A673 (cell line): ENCODE measurements around the gene TCF25. TPM values are rescaled to one million over a fixed set of nuclear protein-coding genes. Genes with fewer than 3 reads are reported as not detected.

Experiments used
- BruUV-seq: library from RNA; stranded (reverse); fragments of 400-500 nt; replicated peaks from 2 replicates; lab custom pipeline; 2021; lab: Mats Ljungman, UMichigan
- CTCF ChIA-PET: fragments of 300-600 bp; sonication (Branson Sonifier 250); formaldehyde crosslinking; loops from one replicate; lab custom pipeline; 2022; ENCODE audit warnings: antibody characterized with exemption; lab: Charles Lee
- POLR2A ChIA-PET: fragments of 300-600 bp; sonication (Branson Sonifier 250); formaldehyde crosslinking; loops from one replicate; lab custom pipeline; 2022; ENCODE audit warnings: antibody characterized with exemption; ENCODE audit not compliant: low non-redundant PET; lab: Charles Lee
- DNase-seq: peaks from one replicate; pipeline ENCODE4 v3.0.0-alpha.2; 2015; ENCODE audit warnings: low spot score
- H3K27ac ChIP-seq: fragments of 200-600 bp; sonication (generic); 2 replicates; pipeline ENCODE4 v1.5.1; 2016; ENCODE audit warnings: mixed run types, low read depth, mild to moderate bottlenecking, mixed read lengths, antibody characterized with exemption, low read length; ENCODE audit not compliant: poor library complexity, severe bottlenecking
- H3K27me3 ChIP-seq: fragments of 200-600 bp; sonication (generic); replicated peaks from 2 replicates; pipeline ENCODE4 v1.6.1; 2017; ENCODE audit warnings: mixed run types, low read depth, mild to moderate bottlenecking, mixed read lengths, antibody characterized with exemption, low read length; ENCODE audit not compliant: insufficient read depth, poor library complexity
- H3K36me3 ChIP-seq: fragments of 200-600 bp; sonication (generic); 2 replicates; pipeline ENCODE4 v1.6.1; 2016; ENCODE audit warnings: mixed run types, mild to moderate bottlenecking, mixed read lengths, antibody characterized with exemption, low read length; ENCODE audit not compliant: insufficient read depth, poor library complexity, severe bottlenecking
- H3K4me1 ChIP-seq: fragments of 200-600 bp; sonication (generic); 2 replicates; pipeline ENCODE4 v1.6.1; 2017; ENCODE audit warnings: mixed run types, mild to moderate bottlenecking, mixed read lengths, antibody characterized with exemption, low read length; ENCODE audit not compliant: insufficient read depth, poor library complexity, severe bottlenecking
- H3K4me3 ChIP-seq: fragments of 200-600 bp; sonication (generic); 2 replicates; pipeline ENCODE4 v1.5.1; 2016; ENCODE audit warnings: low read depth, mixed run types, mild to moderate bottlenecking, mixed read lengths, low read length; ENCODE audit not compliant: poor library complexity, severe bottlenecking
- H3K9me3 ChIP-seq: fragments of 200-600 bp; sonication (generic); 2 replicates; pipeline ENCODE4 v1.6.1; 2016; ENCODE audit warnings: mixed run types, low read depth, mild to moderate bottlenecking, mixed read lengths, antibody characterized with exemption, low read length; ENCODE audit not compliant: poor library complexity, severe bottlenecking
- CTCF ChIP-seq: fragments of 300-800, 200-600 bp; sonication (generic); conservative IDR thresholded peaks from 2 replicates; pipeline ENCODE4 v1.5.1; 2017; ENCODE audit warnings: low read depth, mild to moderate bottlenecking, antibody characterized with exemption, low read length, moderate library complexity, mixed read lengths
- EZH2 ChIP-seq: fragments of 200-600 bp; sonication (generic); IDR thresholded peaks from 2 replicates; pipeline ENCODE4 v1.6.1; 2017; ENCODE audit warnings: borderline replicate concordance, low read depth, mild to moderate bottlenecking, mixed read lengths, antibody characterized with exemption, low read length; ENCODE audit not compliant: poor library complexity, severe bottlenecking
- intact Hi-C: fragments of 100-400 bp; cut with micrococcal nuclease; formaldehyde crosslinking; loops from one replicate; pipeline ENCODE4 v1.10.0; 2022; ENCODE audit not compliant: unreplicated experiment
- total RNA-seq: library from RNA; stranded (reverse); gene quantifications from 2 replicates; pipeline ENCODE4 v1.2.3, GENCODE V29; 2021

TCF25 gene
- total RNA-seq, 1 experiment from 2014 or later, result 190 TPM

GRCh38 chr16:89893642-89894548 lies 20.5 kb downstream of the TCF25 start:
- intact Hi-C loops, result no loop called here
- TF ChIP-seq EZH2 (no peak), CTCF (no peak)
- Histone ChIP-seq H3K36me3 (peaks cover 64% of the 10 kb centered on the region), H3K4me3 (no peak overlapping the region), H3K9me3 (no peaks in the 10 kb centered on the region), H3K27ac (no peak overlapping the region), H3K4me1 (no peaks in the 10 kb centered on the region), H3K27me3 (no peaks in the 10 kb centered on the region)
- DNase-seq, result no peak
- ChIA-PET POLR2A (no interaction called here), CTCF (interaction anchor here (0.6 kb wide), 1 partner anchor 79 kb away, joined by 3 read pairs; no protein-coding TSS in a partner anchor)
- no TSS peak for BruUV-seq

- Histone ChIP-seq H3K4me1 (no peaks in the 10 kb centered on the region), H3K27me3 (no peaks in the 10 kb centered on the region), H3K36me3 (peaks cover 72% of the 10 kb centered on the region), H3K4me3 (no peak overlapping the region), H3K27ac (no peak overlapping the region), H3K9me3 (no peaks in the 10 kb centered on the region)
- no TSS peak for BruUV-seq
- TF ChIP-seq EZH2, result no peak
- TF ChIP-seq CTCF, result no peak
- intact Hi-C loops, result no loop called here
- POLR2A ChIA-PET, result no interaction called here
- no peak for DNase-seq
- CTCF ChIA-PET, result no interaction called here
These were observed 22.3 kb downstream of the TCF25 start for GRCh38 chr16:89895482-89896250.

GRCh38 chr16:89897204-89897603 lies 23.8 kb downstream of the TCF25 start:
- Histone ChIP-seq H3K27ac (no peak overlapping the region), H3K4me3 (no peak overlapping the region), H3K9me3 (no peaks in the 10 kb centered on the region), H3K4me1 (no peaks in the 10 kb centered on the region), H3K36me3 (peaks cover 69% of the 10 kb centered on the region), H3K27me3 (no peaks in the 10 kb centered on the region)
- TF ChIP-seq EZH2 (no peak), CTCF (no peak)
- no TSS peak for BruUV-seq
- CTCF ChIA-PET, result no interaction called here
- POLR2A ChIA-PET, result no interaction called here
- DNase-seq, result no peak
- intact Hi-C loops, result no loop called here
